ENCODE measurements around the gene ADAMTS9.

The ADAMTS9 gene

DNA sequence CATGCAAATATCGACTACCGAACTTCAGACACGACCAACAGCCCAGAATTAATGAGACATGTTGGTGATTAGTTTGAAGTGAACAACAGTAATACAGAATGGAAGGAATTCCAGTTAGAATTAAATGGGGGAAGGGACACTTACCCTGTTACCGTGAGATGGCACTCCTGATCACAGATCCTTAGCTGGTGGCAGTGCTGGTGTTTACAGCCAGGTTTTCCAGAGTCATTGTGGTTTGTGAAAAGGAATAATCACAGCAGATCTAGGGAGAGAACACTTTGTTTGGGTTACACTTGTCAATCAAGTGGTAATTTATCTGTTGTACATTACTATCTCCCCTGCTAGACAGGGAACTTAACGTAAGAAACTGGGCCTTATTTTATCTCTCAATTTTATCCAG is 217.4 kb downstream of the ADAMTS9 start:
- ATAC-seq (replicated peaks) (no peak), DNase-seq (no peak)
- H3K27ac Mint-ChIP-seq = no peak overlapping the region
- no peaks in the 10 kb centered on the region for H3K4me1 Mint-ChIP-seq (ENCODE audit: low read depth in 2 of 2)
- H3K27me3 Mint-ChIP-seq = peaks cover 16 to 19% of the 10 kb centered on the region in 2 donors
- no peaks in the 10 kb centered on the region for H3K36me3 Mint-ChIP-seq (ENCODE audit: insufficient read depth)
- peaks cover 0 to 2% of the 10 kb centered on the region in 2 donors for H3K9me3 Mint-ChIP-seq
- no peak overlapping the region for H3K4me3 Mint-ChIP-seq

DNA sequence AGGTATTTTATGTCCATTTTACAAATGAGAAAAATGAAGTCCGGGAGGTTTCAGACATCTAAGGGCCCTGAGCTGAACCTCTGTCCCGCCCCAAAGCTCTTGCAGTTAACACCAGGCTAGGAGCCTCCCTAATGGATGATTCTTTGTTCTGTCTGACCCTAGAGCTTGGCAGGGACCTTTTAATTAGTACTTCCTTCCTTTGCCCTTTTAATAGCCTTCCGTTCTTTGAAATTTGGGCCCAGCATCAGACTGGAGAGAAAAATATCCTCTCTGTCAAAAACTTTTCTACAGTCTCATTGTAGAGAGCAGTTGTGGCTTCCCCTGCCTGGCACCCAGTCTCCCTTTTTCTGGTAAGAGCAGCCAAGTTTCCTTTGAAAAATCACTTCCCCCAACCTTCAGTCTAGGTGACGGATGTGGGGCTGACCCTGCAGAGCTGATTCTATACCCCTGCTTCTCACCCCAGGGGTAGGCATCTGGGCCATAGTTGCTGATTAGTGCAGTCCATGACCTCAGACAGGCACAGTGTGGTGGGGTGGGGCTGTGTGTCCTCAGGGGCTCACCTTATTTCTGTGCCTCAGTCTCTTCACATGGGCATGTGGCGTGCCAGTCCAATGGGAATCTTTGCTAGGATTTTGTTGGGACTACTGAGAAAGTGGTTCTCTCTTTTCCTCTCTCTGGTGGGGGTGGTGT is 220.4 kb downstream of the ADAMTS9 start:
- Mint-ChIP-seq H3K9me3 (peaks cover 0 to 3% of the 10 kb centered on the region in 2 donors), H3K4me3 (no peak overlapping the region), H3K27me3 (peaks cover 7 to 11% of the 10 kb centered on the region in 2 donors), H3K27ac (no peak overlapping the region), H3K36me3 (ENCODE audit: insufficient read depth) (no peaks in the 10 kb centered on the region), H3K4me1 (ENCODE audit: low read depth in 2 of 2) (peaks cover 1% of the 10 kb centered on the region in 2 donors)
- DNase-seq = no peak
- ATAC-seq (replicated peaks) = no peak
